Upper lobe of right lung (tissue), 1 donor: ENCODE results near the gene ATP5MC3. TPM values are rescaled to one million over a fixed set of nuclear protein-coding genes. Genes with fewer than 3 reads are reported as not detected.

Experiments
- ATAC-seq: fragments of 200-7000 bp; cut with Tn5 transposase; one replicate; pipeline ENCODE4 v1.9.1; 2020; ENCODE audit warnings: mild to moderate bottlenecking, moderate library complexity
- DNase-seq: peaks from one replicate; pipeline ENCODE4 v3.0.0-alpha.2; 2020
- H3K27ac ChIP-seq: fragments of 200-600 bp; one replicate; pipeline ENCODE4 v1.8.0; 2022
- H3K27me3 ChIP-seq: fragments of 200-600 bp; one replicate; pipeline ENCODE4 v1.8.0; 2022; ENCODE audit warnings: mild to moderate bottlenecking
- H3K36me3 ChIP-seq: fragments of 200-600 bp; one replicate; pipeline ENCODE4 v1.8.0; 2022
- H3K4me1 ChIP-seq: fragments of 200-600 bp; one replicate; pipeline ENCODE4 v1.8.0; 2022
- H3K4me3 ChIP-seq: fragments of 200-600 bp; one replicate; pipeline ENCODE4 v1.8.0; 2022; ENCODE audit warnings: mild to moderate bottlenecking
- H3K9me3 ChIP-seq: fragments of 200-600 bp; one replicate; pipeline ENCODE4 v1.8.0; 2022
- CTCF ChIP-seq: fragments of 200-600 bp; IDR thresholded peaks from one replicate; pipeline ENCODE4 v1.8.0; 2022; ENCODE audit warnings: antibody characterized with exemption
- intact Hi-C: fragments of 100-400 bp; cut with DNase I; formaldehyde crosslinking; loops from one replicate; pipeline ENCODE4 v1.11.0; 2022
- total RNA-seq: library from RNA; stranded (reverse); fragmentation: NEBNext Ultra II Directional; extraction: Animal tissue kit (Norgen Biotek cat#: 25700); gene quantifications from one replicate; pipeline ENCODE4 v1.2.1, GENCODE V29; 2021
- donor health status: DM: no; HTN: yes; CAD: no; lungs with severe emphysema.

The ATP5MC3 gene
- total RNA-seq, 1 donor from 2014 or later: 113 TPM

- peak within 1 kb of the TSS; percentile 73 for H3K4me3 ChIP-seq
- H3K27me3 ChIP-seq: no peaks in the 10 kb centered on the region
- no peaks in the 10 kb centered on the region for H3K9me3 ChIP-seq
- intact Hi-C loops: no loop called here
- ATAC-seq: peak; percentile 98
- no peaks in the 10 kb centered on the region for H3K36me3 ChIP-seq
- peaks cover 18% of the 10 kb centered on the region for H3K4me1 ChIP-seq
- DNase-seq: peak; percentile 99
- peak within 1 kb of the TSS; percentile 86 for H3K27ac ChIP-seq
- no peak for TF ChIP-seq CTCF
These were observed 13.5 kb downstream of the ATP5MC3 start, which contains the start of gene ATF2 for GRCh38 chr2:175167792-175168563. TSS of gene ATF2 (minus strand) at chr2:175168203. CDS start at chr2:175136443, 31,760 bp downstream.

- no peak for DNase-seq
These were observed 14.3 kb downstream of the ATP5MC3 start for GRCh38 chr2:175167076-175167791.

GRCh38 chr2:175166216-175166824 is 15.2 kb downstream of the ATP5MC3 start:
- no peak for DNase-seq
- intact Hi-C loops: no loop called here

More at GRCh38 chr2:175167076-175167791, 14.3 kb downstream of the ATP5MC3 start:
- H3K27ac ChIP-seq: peak overlapping the region; percentile 84
- intact Hi-C loops: no loop called here
- H3K9me3 ChIP-seq: no peaks in the 10 kb centered on the region
- TF ChIP-seq CTCF: no peak
- H3K4me1 ChIP-seq: peaks cover 18% of the 10 kb centered on the region
- H3K4me3 ChIP-seq: peak overlapping the region; percentile 73
- no peaks in the 10 kb centered on the region for H3K27me3 ChIP-seq
- ATAC-seq: no peak
- no peaks in the 10 kb centered on the region for H3K36me3 ChIP-seq

GRCh38 chr2:175164235-175164634 is 17.3 kb downstream of the ATP5MC3 start:
- Histone ChIP-seq H3K4me3 (no peak overlapping the region), H3K27me3 (no peaks in the 10 kb centered on the region), H3K9me3 (no peaks in the 10 kb centered on the region), H3K4me1 (peaks cover 15% of the 10 kb centered on the region), H3K36me3 (no peaks in the 10 kb centered on the region), H3K27ac (no peak overlapping the region)
- ATAC-seq: no peak
- no peak for DNase-seq
- no peak for TF ChIP-seq CTCF
- intact Hi-C loops: no loop called here

More at GRCh38 chr2:175166216-175166824, 15.2 kb downstream of the ATP5MC3 start:
- H3K27ac ChIP-seq: no peak overlapping the region
- no peaks in the 10 kb centered on the region for H3K9me3 ChIP-seq
- no peaks in the 10 kb centered on the region for H3K27me3 ChIP-seq
- H3K4me3 ChIP-seq: peak overlapping the region; percentile 73
- ATAC-seq: no peak
- no peak for TF ChIP-seq CTCF
- H3K4me1 ChIP-seq: peaks cover 18% of the 10 kb centered on the region
- H3K36me3 ChIP-seq: no peaks in the 10 kb centered on the region

- H3K27me3 ChIP-seq: no peaks in the 10 kb centered on the region
- H3K9me3 ChIP-seq: no peaks in the 10 kb centered on the region
- intact Hi-C loops: no loop called here
- no peak for TF ChIP-seq CTCF
- no peaks in the 10 kb centered on the region for H3K4me1 ChIP-seq
- H3K36me3 ChIP-seq: no peaks in the 10 kb centered on the region
- DNase-seq: no peak
- H3K27ac ChIP-seq: no peak overlapping the region
- H3K4me3 ChIP-seq: no peak overlapping the region
- ATAC-seq: no peak
These were observed 22.6 kb downstream of the ATP5MC3 start for GRCh38 chr2:175158894-175159293.
